Sciatic nerve (tissue), 2 donors: ENCODE results near the gene NCAN. TPM values are rescaled to one million over a fixed set of nuclear protein-coding genes. Genes with fewer than 3 reads are reported as not detected.
"Not testable (repeated sequence)": the region's sequence is repeated elsewhere in the genome, so short reads cannot be mapped to it uniquely, and the experiment has no call there.

Experiments used
- ATAC-seq: fragments of 200-7000 bp; cut with Tn5 transposase; one replicate; pipeline ENCODE4 v1.9.1; 2020; ENCODE audit warnings: mild to moderate bottlenecking, moderate library complexity
- DNase-seq: peaks from one replicate; pipeline ENCODE4 v3.0.0-alpha.2; 2020; ENCODE audit warnings: low spot score
- intact Hi-C: fragments of 100-400 bp; cut with DNase I; formaldehyde crosslinking; loops from one replicate; pipeline ENCODE4 v1.14.2; 2022
- total RNA-seq: library from RNA; stranded (reverse); fragmentation: NEBNext Ultra II Directional; extraction: Animal tissue kit (Norgen Biotek cat#: 25700); gene quantifications from one replicate; pipeline ENCODE4 v1.2.1, GENCODE V29; 2021
- donor health status: DM: no; HTN: no; CAD: no.
- donor health status: DM: no; HTN: no; CAD: no.

Gene NCAN
- total RNA-seq, 1 donor from 2014 or later, result not detected

- intact Hi-C loops, result no loop called here
- ATAC-seq (no peak), DNase-seq (no peak)
These were observed 5.3 kb downstream of the NCAN start for GRCh38 chr19:19217099-19217498.

GRCh38 chr19:19218911-19219310 lies 7.2 kb downstream of the NCAN start:
- intact Hi-C loops, result no loop called here
- DNase-seq (no peak), ATAC-seq (no peak)

- ATAC-seq, DNase-seq, intact Hi-C loops: not testable (repeated sequence)
These were observed 9.2 kb downstream of the NCAN start for GRCh38 chr19:19221000-19221399.

GRCh38 chr19:19223060-19223459 lies 11.3 kb downstream of the NCAN start:
- intact Hi-C loops, result no loop called here
- DNase-seq, result no peak
- no peak for ATAC-seq

- DNase-seq, result no peak
- intact Hi-C loops, result no loop called here
These were observed 11.9 kb downstream of the NCAN start for GRCh38 chr19:19223636-19224035.

GRCh38 chr19:19224150-19224851 lies 12.5 kb downstream of the NCAN start:
- ATAC-seq, result no peak
- intact Hi-C loops, result no loop called here
- no peak for DNase-seq

More at GRCh38 chr19:19223636-19224035, 11.9 kb downstream of the NCAN start:
- ATAC-seq, result no peak

GRCh38 chr19:19224852-19225494 lies 13.2 kb downstream of the NCAN start:
- intact Hi-C loops, result no loop called here
- ATAC-seq (peak; percentile 15), DNase-seq (peak; percentile 78)

- intact Hi-C loops, result no loop called here
- DNase-seq (no peak), ATAC-seq (no peak)
These were observed 14.4 kb downstream of the NCAN start for GRCh38 chr19:19226204-19226603.

GRCh38 chr19:19226663-19227062 lies 14.9 kb downstream of the NCAN start:
- no peak for ATAC-seq
- intact Hi-C loops, result no loop called here

GRCh38 chr19:19227217-19227616 lies 15.5 kb downstream of the NCAN start:
- ATAC-seq, result no peak
- DNase-seq, result no peak
- intact Hi-C loops, result no loop called here

More at GRCh38 chr19:19226663-19227062, 14.9 kb downstream of the NCAN start:
- DNase-seq, result no peak

- no peak for DNase-seq
- no peak for ATAC-seq
- intact Hi-C loops, result no loop called here
These were observed 17.9 kb downstream of the NCAN start for GRCh38 chr19:19229701-19230100.

GRCh38 chr19:19230999-19231398 lies 19.2 kb downstream of the NCAN start:
- no peak for ATAC-seq
- DNase-seq, result no peak
- intact Hi-C loops, result no loop called here

GRCh38 chr19:19232261-19232721 lies 20.5 kb downstream of the NCAN start:
- no peak for DNase-seq
- intact Hi-C loops, result no loop called here
- no peak for ATAC-seq

- intact Hi-C loops, result no loop called here
- ATAC-seq (no peak), DNase-seq (no peak)
These were observed 22.6 kb downstream of the NCAN start for GRCh38 chr19:19234220-19234816.

GRCh38 chr19:19236173-19236572 lies 24.4 kb downstream of the NCAN start:
- DNase-seq, result no peak
- no peak for ATAC-seq
- intact Hi-C loops, result no loop called here

GRCh38 chr19:19238126-19238894 lies 26.6 kb downstream of the NCAN start:
- DNase-seq (no peak), ATAC-seq (no peak)
- intact Hi-C loops, result no loop called here

GRCh38 chr19:19239675-19240074 lies 27.9 kb downstream of the NCAN start:
- intact Hi-C loops, result no loop called here
- DNase-seq, result no peak
- ATAC-seq, result no peak

GRCh38 chr19:19240476-19240875 lies 28.7 kb downstream of the NCAN start:
- DNase-seq, result no peak
- intact Hi-C loops, result no loop called here
- no peak for ATAC-seq

- DNase-seq (no peak), ATAC-seq (no peak)
- intact Hi-C loops, result no loop called here
These were observed 38.5 kb downstream of the NCAN start for GRCh38 chr19:19250196-19250801.
